HUDEP-2 (cell line): Measurements from ENCODE around the gene PPM1F.
"Not testable (repeated sequence)": the region's sequence is repeated elsewhere in the genome, so short reads cannot be mapped to it uniquely, and the experiment has no call there.

Experiments
- DNase-seq, 76 experiments: peaks; one replicate each; lab custom pipeline; 2025; ENCODE audit not compliant: unreplicated experiment in 76 of 76; lab: John Stamatoyannopoulos, UW

The PPM1F gene

GRCh38 chr22:21923163-21923561 lies 29.5 kb downstream of the PPM1F start:
- DNase-seq: no peak

GRCh38 chr22:21922370-21923162 lies 30.1 kb downstream of the PPM1F start:
- no peak for DNase-seq

GRCh38 chr22:21921729-21922128 lies 30.9 kb downstream of the PPM1F start:
- DNase-seq: no peak

- DNase-seq: no peak
Observed at GRCh38 chr22:21921184-21921721, 31.4 kb downstream of the PPM1F start.

GRCh38 chr22:21920341-21921183 lies 32.1 kb downstream of the PPM1F start:
- DNase-seq: no peak

- DNase-seq: no peak
Observed at GRCh38 chr22:21919526-21920307, 32.9 kb downstream of the PPM1F start.

- DNase-seq: no peak
Observed at GRCh38 chr22:21918466-21919185, 34.0 kb downstream of the PPM1F start.

GRCh38 chr22:21917959-21918261 lies 34.7 kb downstream of the PPM1F start:
- no peak for DNase-seq

GRCh38 chr22:21917181-21917958 lies 35.3 kb downstream of the PPM1F start:
- DNase-seq: no peak

- DNase-seq: no peak
Observed at GRCh38 chr22:21916309-21916918, 36.2 kb downstream of the PPM1F start.

GRCh38 chr22:21915624-21916308 lies 36.9 kb downstream of the PPM1F start:
- no peak for DNase-seq

GRCh38 chr22:21914033-21914642 lies 38.5 kb downstream of the PPM1F start:
- not testable (repeated sequence) for DNase-seq

- not testable (repeated sequence) for DNase-seq
Observed at GRCh38 chr22:21910367-21910766, 42.3 kb downstream of the PPM1F start.

GRCh38 chr22:21909871-21910270 lies 42.8 kb downstream of the PPM1F start:
- DNase-seq: no peak

GRCh38 chr22:21907638-21908522 lies 44.8 kb downstream of the PPM1F start:
- DNase-seq: no peak

- not testable (repeated sequence) for DNase-seq
Observed at GRCh38 chr22:21905234-21905633, 47.4 kb downstream of the PPM1F start.

GRCh38 chr22:21904250-21904789 lies 48.3 kb downstream of the PPM1F start:
- DNase-seq: no peak
